Fibroblast of the aortic adventitia (primary cell): Measurements from ENCODE around the gene DAGLB. TPM values are rescaled to one million over a fixed set of nuclear protein-coding genes. Genes with fewer than 3 reads are reported as not detected.

ENCODE experiments used
- DNase-seq: peaks from one replicate; pipeline ENCODE4 v3.0.0-alpha.2; 2010; ENCODE audit warnings: low read depth
- H3K4me3 ChIP-seq: 2 replicates; pipeline ENCODE4 v1.5.1; 2011; ENCODE audit warnings: low read depth, mild to moderate bottlenecking, control low read depth, low read length, moderate library complexity
- CTCF ChIP-seq: IDR thresholded peaks from 2 replicates; pipeline ENCODE4 v1.5.1; 2011; ENCODE audit warnings: mild to moderate bottlenecking, low read length, control low read depth, inconsistent platforms; ENCODE audit not compliant: insufficient read depth
- total RNA-seq: library from RNA; depleted of rRNA; stranded (reverse); fragments of >200 nt; gene quantifications from 2 replicates; pipeline ENCODE4 v1.2.3, GENCODE V29; 2012; ENCODE audit warnings: low replicate concordance

Gene DAGLB
- total RNA-seq, 1 donor = 21.4 TPM

GRCh38 chr7:6489612-6490011 is 41.9 kb upstream of the DAGLB start:
- no peak for DNase-seq
- TF ChIP-seq CTCF = no peak
- H3K4me3 ChIP-seq = no peak overlapping the region

- DNase-seq = no peak
- TF ChIP-seq CTCF = no peak
- H3K4me3 ChIP-seq = no peak overlapping the region
These were observed 39.4 kb upstream of the DAGLB start for GRCh38 chr7:6487184-6487545.

GRCh38 chr7:6486438-6487183 is 38.9 kb upstream of the DAGLB start:
- no peak for DNase-seq
- TF ChIP-seq CTCF = no peak
- H3K4me3 ChIP-seq = no peak overlapping the region

GRCh38 chr7:6482743-6483119 is 35.0 kb upstream of the DAGLB start:
- peak overlapping the region; percentile 95 for H3K4me3 ChIP-seq
- no peak for DNase-seq
- TF ChIP-seq CTCF = no peak

- peak overlapping the region; percentile 95 for H3K4me3 ChIP-seq
- no peak for TF ChIP-seq CTCF
- DNase-seq = no peak
These were observed 34.6 kb upstream of the DAGLB start for GRCh38 chr7:6482307-6482706.

- no peak for TF ChIP-seq CTCF
- DNase-seq = no peak
- peak overlapping the region; percentile 58 for H3K4me3 ChIP-seq
These were observed 33.7 kb upstream of the DAGLB start for GRCh38 chr7:6481445-6481844.

GRCh38 chr7:6480323-6480660 is 32.5 kb upstream of the DAGLB start:
- peak; percentile 14 for DNase-seq
- no peak for TF ChIP-seq CTCF
- peak overlapping the region; percentile 58 for H3K4me3 ChIP-seq
